Esophagus muscularis mucosa (tissue), 4 donors: ENCODE data around the gene OLA1. TPM values are rescaled to one million over a fixed set of nuclear protein-coding genes. Genes with fewer than 3 reads are reported as not detected.

Source experiments
- DNase-seq: peaks from one replicate; pipeline ENCODE4 v3.0.0-alpha.2; 2017; ENCODE audit errors: extremely low spot score
- H3K27ac ChIP-seq, 4 donors: fragments of 200-600 bp; sonication (generic); replicated peaks in 1 of 4; 1 replicate in 3 of 4; 2 replicates in 1 of 4; pipeline ENCODE4 v1.5.1; 2016 to 2019; ENCODE audit warnings: mild to moderate bottlenecking in 1 of 4
- H3K27me3 ChIP-seq, 4 donors: fragments of 200-600 bp; sonication (generic); one replicate each; pipeline versions ENCODE4 v1.5.1 to v1.6.0; 2016 to 2019
- H3K36me3 ChIP-seq, 4 donors: fragments of 200-600 bp; sonication (generic); one replicate each; pipeline ENCODE4 v1.5.1; 2016 to 2019
- H3K4me1 ChIP-seq, 4 donors: fragments of 200-600 bp; sonication (generic); one replicate each; pipeline ENCODE4 v1.5.1; 2016 to 2019
- H3K4me3 ChIP-seq, 4 donors: fragments of 200-600 bp; sonication (generic); 1 replicate in 2 of 4; 2 replicates in 2 of 4; pipeline ENCODE4 v1.5.1; 2016 to 2019; ENCODE audit warnings: mild to moderate bottlenecking in 4 of 4, moderate library complexity in 1 of 4
- H3K9me3 ChIP-seq, 4 donors: fragments of 200-600 bp; sonication (generic); 1 replicate in 3 of 4; 2 replicates in 1 of 4; pipeline ENCODE4 v1.5.1; 2016 to 2019
- EP300 ChIP-seq: sonication (generic); formaldehyde crosslinking; IDR thresholded peaks from one replicate; pipeline ENCODE4 v1.6.1; 2017; ENCODE audit warnings: antibody characterized with exemption
- POLR2A ChIP-seq: fragments of 450-650 bp; IDR thresholded peaks from one replicate; pipeline ENCODE4 v1.6.1; 2017; ENCODE audit warnings: antibody characterized with exemption, moderate library complexity, mild to moderate bottlenecking, low read depth
- POLR2AphosphoS5 ChIP-seq, 2 donors: sonication (generic); formaldehyde crosslinking; IDR thresholded peaks; one replicate each; pipeline ENCODE4 v1.6.1; 2017; ENCODE audit warnings: antibody characterized with exemption in 2 of 2
- whole genome bisulfite sequencing: methylation state at CpG from one replicate; pipeline ENCODE4 v1.1.5; 2018; 5-methylcytosine and 5-hydroxymethylcytosine counted together
- intact Hi-C: fragments of 100-400 bp; cut with DNase I; formaldehyde crosslinking; loops from one replicate; pipeline ENCODE4 v1.15.1; 2023
- total RNA-seq, 4 donors: library from RNA; depleted of rRNA; stranded (reverse); fragments of >200 nt; gene quantifications; one replicate each; pipeline versions ENCODE4 v1.1.0 to v1.2.1, GENCODE V29; 2016
- TF ChIP-seq, protein P1 (sequence below), 3 experiments: fragments of 200-600 bp in 2 of 3; fragments of 450-650 bp in 1 of 3; sonication (generic) in 2 of 3; IDR thresholded peaks; one replicate each; pipeline ENCODE4 v1.5.1; 2017 to 2019; ENCODE audit warnings: antibody characterized with exemption in 3 of 3, mild to moderate bottlenecking in 2 of 3, moderate library complexity in 1 of 3

The OLA1 gene
- total RNA-seq, 4 donors from 2014 or later = 54.2 to 62.7 (median 60.1) TPM

- TF ChIP-seq EP300 = no peak
- TF ChIP-seq POLR2A = no peak
- no peak for TF ChIP-seq POLR2AphosphoS5 (IDR thresholded peaks at IDR 0.05)
- TF ChIP-seq, protein P1, sequence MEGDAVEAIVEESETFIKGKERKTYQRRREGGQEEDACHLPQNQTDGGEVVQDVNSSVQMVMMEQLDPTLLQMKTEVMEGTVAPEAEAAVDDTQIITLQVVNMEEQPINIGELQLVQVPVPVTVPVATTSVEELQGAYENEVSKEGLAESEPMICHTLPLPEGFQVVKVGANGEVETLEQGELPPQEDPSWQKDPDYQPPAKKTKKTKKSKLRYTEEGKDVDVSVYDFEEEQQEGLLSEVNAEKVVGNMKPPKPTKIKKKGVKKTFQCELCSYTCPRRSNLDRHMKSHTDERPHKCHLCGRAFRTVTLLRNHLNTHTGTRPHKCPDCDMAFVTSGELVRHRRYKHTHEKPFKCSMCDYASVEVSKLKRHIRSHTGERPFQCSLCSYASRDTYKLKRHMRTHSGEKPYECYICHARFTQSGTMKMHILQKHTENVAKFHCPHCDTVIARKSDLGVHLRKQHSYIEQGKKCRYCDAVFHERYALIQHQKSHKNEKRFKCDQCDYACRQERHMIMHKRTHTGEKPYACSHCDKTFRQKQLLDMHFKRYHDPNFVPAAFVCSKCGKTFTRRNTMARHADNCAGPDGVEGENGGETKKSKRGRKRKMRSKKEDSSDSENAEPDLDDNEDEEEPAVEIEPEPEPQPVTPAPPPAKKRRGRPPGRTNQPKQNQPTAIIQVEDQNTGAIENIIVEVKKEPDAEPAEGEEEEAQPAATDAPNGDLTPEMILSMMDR (IDR thresholded peaks at IDR 0.05) = no peak
- intact Hi-C loops = no loop called here
- H3K4me1 ChIP-seq = peaks cover 0 to 8% (median 0%) of the 10 kb centered on the region in 4 donors
- H3K36me3 ChIP-seq = no peaks in the 10 kb centered on the region
- no peak overlapping the region for H3K4me3 ChIP-seq
- no peaks in the 10 kb centered on the region for H3K27me3 ChIP-seq
- H3K27ac ChIP-seq = no peak overlapping the region
- no peak for DNase-seq
- H3K9me3 ChIP-seq = no peaks in the 10 kb centered on the region
- WGBS = 72% methylated on average over 6 of the region's 6 CpGs
Measured at GRCh38 chr2:174059178-174059883, 189.0 kb downstream of the OLA1 start.

GRCh38 chr2:174058456-174058855 is 189.9 kb downstream of the OLA1 start:
- peaks cover 0 to 14% (median 3%) of the 10 kb centered on the region in 4 donors for H3K4me1 ChIP-seq
- no peak overlapping the region for H3K4me3 ChIP-seq
- H3K36me3 ChIP-seq = no peaks in the 10 kb centered on the region
- no peak for DNase-seq
- H3K27me3 ChIP-seq = no peaks in the 10 kb centered on the region
- TF ChIP-seq POLR2A (no peak), EP300 (no peak), POLR2AphosphoS5 (IDR thresholded peaks at IDR 0.05) (no peak)
- TF ChIP-seq, protein P1 (IDR thresholded peaks at IDR 0.05) = no peak
- 78% methylated on average over 1 of the region's 1 CpG for WGBS
- H3K9me3 ChIP-seq = no peaks in the 10 kb centered on the region
- intact Hi-C loops = no loop called here
- no peak overlapping the region for H3K27ac ChIP-seq

- intact Hi-C loops = no loop called here
- TF ChIP-seq POLR2A (no peak), EP300 (no peak), POLR2AphosphoS5 (IDR thresholded peaks at IDR 0.05) (no peak)
- TF ChIP-seq, protein P1 (IDR thresholded peaks at IDR 0.05) = no peak
Measured at GRCh38 chr2:174058026-174058425, 190.3 kb downstream of the OLA1 start.

DNA sequence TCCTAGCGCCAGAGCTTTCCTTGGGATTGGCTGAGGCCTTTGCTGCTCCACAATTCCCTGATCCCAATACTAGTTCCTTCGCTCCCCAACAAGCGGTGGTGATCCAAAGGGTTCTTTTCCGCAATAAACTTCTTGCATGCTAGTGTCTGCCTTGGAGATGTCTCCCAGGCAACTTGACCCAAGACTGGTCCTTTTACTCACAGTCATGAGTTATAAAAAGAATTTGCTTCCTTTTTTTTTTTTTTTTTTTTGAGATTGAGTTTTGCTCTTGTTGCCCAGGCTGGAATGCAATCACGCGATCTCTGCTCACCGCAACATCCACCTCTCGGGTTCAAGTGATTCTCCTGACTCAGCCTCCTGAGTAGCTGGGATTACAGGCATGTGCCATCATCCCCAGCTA is 193.4 kb downstream of the OLA1 start:
- Histone ChIP-seq H3K27ac (no peak overlapping the region), H3K4me3 (no peak overlapping the region), H3K36me3 (no peaks in the 10 kb centered on the region), H3K9me3 (no peaks in the 10 kb centered on the region), H3K27me3 (no peaks in the 10 kb centered on the region), H3K4me1 (peaks cover 5 to 20% (median 7%) of the 10 kb centered on the region in 4 donors)
- TF ChIP-seq, protein P1 (IDR thresholded peaks at IDR 0.05) = no peak
- no peak for TF ChIP-seq EP300
- no peak for TF ChIP-seq POLR2A
- TF ChIP-seq POLR2AphosphoS5 (IDR thresholded peaks at IDR 0.05) = no peak
- DNase-seq = no peak
- 91% methylated on average over 8 of the region's 8 CpGs for WGBS
- intact Hi-C loops = no loop called here

More at GRCh38 chr2:174058026-174058425, 190.3 kb downstream of the OLA1 start:
- H3K27ac ChIP-seq = no peak overlapping the region
- WGBS = 58% methylated on average over 2 of the region's 2 CpGs
- H3K9me3 ChIP-seq = no peaks in the 10 kb centered on the region
- no peak overlapping the region for H3K4me3 ChIP-seq
- peaks cover 0 to 14% (median 3%) of the 10 kb centered on the region in 4 donors for H3K4me1 ChIP-seq
- H3K36me3 ChIP-seq = no peaks in the 10 kb centered on the region
- no peak for DNase-seq
- H3K27me3 ChIP-seq = no peaks in the 10 kb centered on the region
